ENCODE results near the gene ASIC3.

DNA sequence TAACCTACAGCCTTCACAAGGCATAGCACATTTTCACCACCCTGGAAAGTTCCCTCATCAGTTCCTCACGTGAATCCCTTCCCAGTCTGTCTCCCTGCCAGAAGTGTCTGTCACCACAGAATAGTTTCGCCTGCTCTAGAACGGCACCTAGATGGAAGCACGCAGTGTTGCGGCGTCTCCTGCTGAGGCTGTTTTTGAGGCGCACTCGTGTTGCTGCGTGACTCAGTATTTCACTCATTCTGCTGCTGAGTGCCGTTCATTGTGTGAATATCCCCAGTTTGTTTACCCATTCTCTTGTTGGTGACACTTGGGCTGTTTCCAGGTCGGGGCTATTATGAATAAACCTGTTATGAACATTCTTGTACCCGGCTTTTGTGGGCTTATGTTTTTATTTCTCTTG lies 44.8 kb upstream of the ASIC3 start:
- TF ChIP-seq CTCF (IDR thresholded peaks at IDR 0.05 in 8 of 11, conservative IDR thresholded peaks at IDR 0.05 in 3 of 11) (no peak), POLR2A (IDR thresholded peaks at IDR 0.05) (no peak), POLR2AphosphoS5 (IDR thresholded peaks at IDR 0.05) (peak in 1 of 3 donors; percentile 22)
